Liver (tissue), 9 donors: Measurements from ENCODE around the gene C10orf120. TPM values are rescaled to one million over a fixed set of nuclear protein-coding genes. Genes with fewer than 3 reads are reported as not detected.

Experiments
- DNase-seq: peaks from one replicate; pipeline ENCODE4 v3.0.0-alpha.2; 2017; ENCODE audit warnings: low spot score
- H3K27ac ChIP-seq, 2 donors: one replicate each; pipeline ENCODE4 v1.7.0; 2013; ENCODE audit warnings: inconsistent platforms in 2 of 2, low read length in 2 of 2, control low read depth in 1 of 2, low read depth in 1 of 2, mild to moderate bottlenecking in 1 of 2
- H3K27me3 ChIP-seq, 4 donors: one replicate each; pipeline versions ENCODE4 v1.6.1 to v1.7.0; 2013; ENCODE audit warnings: low read length in 3 of 4, inconsistent platforms in 1 of 4, mild to moderate bottlenecking in 1 of 4, moderate library complexity in 1 of 4; ENCODE audit not compliant: control insufficient read depth in 4 of 4, insufficient read depth in 4 of 4
- H3K36me3 ChIP-seq, 4 donors: one replicate each; pipeline versions ENCODE4 v1.6.1 to v1.7.0; 2013; ENCODE audit warnings: low read length in 3 of 4, mild to moderate bottlenecking in 3 of 4, low read depth in 1 of 4, moderate library complexity in 1 of 4; ENCODE audit not compliant: control insufficient read depth in 4 of 4, insufficient read depth in 3 of 4
- H3K4me1 ChIP-seq, 4 donors: one replicate each; pipeline versions ENCODE4 v1.6.1 to v1.7.0; 2013; ENCODE audit warnings: low read length in 3 of 4, mild to moderate bottlenecking in 3 of 4, moderate library complexity in 1 of 4; ENCODE audit not compliant: control insufficient read depth in 4 of 4, insufficient read depth in 4 of 4
- H3K4me3 ChIP-seq, 3 donors: one replicate each; pipeline versions ENCODE4 v1.6.1 to v1.7.0; 2013; ENCODE audit warnings: low read length in 3 of 3, control low read depth in 1 of 3, low read depth in 1 of 3, mild to moderate bottlenecking in 1 of 3
- H3K9ac ChIP-seq, 2 donors: one replicate each; pipeline ENCODE4 v1.7.0; 2013; ENCODE audit warnings: low read length in 2 of 2, mild to moderate bottlenecking in 2 of 2, moderate library complexity in 2 of 2, control low read depth in 1 of 2, low read depth in 1 of 2
- H3K9me3 ChIP-seq, 4 donors: one replicate each; pipeline versions ENCODE4 v1.6.1 to v1.7.0; 2013; ENCODE audit warnings: low read length in 3 of 4; ENCODE audit not compliant: control insufficient read depth in 4 of 4
- EGR1 ChIP-seq, 2 donors: IDR thresholded peaks; 2 replicates each; pipeline ENCODE4 v1.6.1; 2016 to 2018; ENCODE audit warnings: antibody characterized with exemption in 2 of 2, low read depth in 2 of 2
- FOXA1 ChIP-seq: IDR thresholded peaks from 2 replicates; pipeline ENCODE4 v1.6.1; 2016; ENCODE audit warnings: antibody characterized with exemption
- FOXA2 ChIP-seq: IDR thresholded peaks from 2 replicates; pipeline ENCODE4 v1.6.1; 2016; ENCODE audit warnings: antibody characterized with exemption
- GABPA ChIP-seq, 2 donors: IDR thresholded peaks in 1 of 2; conservative IDR thresholded peaks in 1 of 2; 2 replicates each; pipeline ENCODE4 v1.6.1; 2016; ENCODE audit warnings: antibody characterized with exemption in 2 of 2, mild to moderate bottlenecking in 1 of 2, moderate library complexity in 1 of 2
- HNF4A ChIP-seq, 2 donors: conservative IDR thresholded peaks; 2 replicates each; pipeline ENCODE4 v1.6.1; 2016; ENCODE audit warnings: antibody characterized with exemption in 2 of 2, mild to moderate bottlenecking in 2 of 2
- HNF4G ChIP-seq: IDR thresholded peaks from 2 replicates; pipeline ENCODE4 v1.6.1; 2016; ENCODE audit warnings: antibody characterized with exemption
- JUND ChIP-seq, 2 donors: IDR thresholded peaks; 2 replicates each; pipeline ENCODE4 v1.6.1; 2016; ENCODE audit warnings: antibody characterized with exemption in 2 of 2
- RAD21 ChIP-seq, 2 donors: IDR thresholded peaks; 2 replicates each; pipeline ENCODE4 v1.6.1; 2016; ENCODE audit warnings: antibody characterized with exemption in 2 of 2, mild to moderate bottlenecking in 2 of 2
- RXRA ChIP-seq, 2 donors: IDR thresholded peaks; 2 replicates each; pipeline ENCODE4 v1.6.1; 2017 to 2018; ENCODE audit warnings: antibody characterized with exemption in 2 of 2, mild to moderate bottlenecking in 1 of 2
- SP1 ChIP-seq: IDR thresholded peaks from 2 replicates; pipeline ENCODE4 v1.6.1; 2018; ENCODE audit warnings: antibody characterized with exemption, mild to moderate bottlenecking
- TAF1 ChIP-seq: conservative IDR thresholded peaks from 2 replicates; pipeline ENCODE4 v1.6.1; 2016; ENCODE audit warnings: antibody characterized with exemption, mild to moderate bottlenecking
- WGBS: extraction: QIAGEN DNeasy Blood & Tissue Kit; methylation state at CpG from one replicate; pipeline ENCODE4 v1.1.7; 2013; 5-methylcytosine and 5-hydroxymethylcytosine counted together
- polyA plus RNA-seq, 2 donors: library from polyadenylated mRNA; stranded (reverse) in 1 of 2; unstranded in 1 of 2; fragments of 200-250 nt in 1 of 2; fragments of >200 nt in 1 of 2; fragmentation: Nextera tagmentation in 1 of 2; extraction: Ambion mirVana in 1 of 2; gene quantifications; one replicate each; pipeline versions ENCODE4 v1.2.1 to v1.2.3, GENCODE V29; 2013 to 2015
- total RNA-seq, 2 donors: library from RNA; depleted of rRNA; stranded (reverse); fragments of >200 nt; gene quantifications; one replicate each; pipeline ENCODE4 v1.2.3, GENCODE V29; 2014
- TF ChIP-seq, protein P1 (sequence below): fragments of 150-350 bp; IDR thresholded peaks from 2 replicates; pipeline ENCODE4 v1.5.1; 2017; ENCODE audit warnings: improper control_type of control experiment, low read depth, low read length; ENCODE audit not compliant: missing input control
- TF ChIP-seq, protein P2 (sequence below): IDR thresholded peaks from 2 replicates; pipeline ENCODE4 v1.6.1; 2016; ENCODE audit warnings: antibody characterized with exemption
- TF ChIP-seq, protein P3 (sequence below): IDR thresholded peaks from 2 replicates; pipeline ENCODE4 v1.6.1; 2016; ENCODE audit warnings: antibody characterized with exemption
- TF ChIP-seq, protein P4 (sequence below): IDR thresholded peaks from 2 replicates; pipeline ENCODE4 v1.6.1; 2016; ENCODE audit warnings: antibody characterized with exemption, mild to moderate bottlenecking
- TF ChIP-seq, protein P5 (sequence below): IDR thresholded peaks from 2 replicates; pipeline ENCODE4 v1.6.1; 2016; ENCODE audit warnings: antibody characterized with exemption
- donor health status: healthy.
- donor health status: healthy.
- donor health status: healthy.
- donor health status: healthy.
- donor health status: healthy.

C10orf120 gene
- total and polyA plus RNA-seq, 4 donors, result not detected

DNA sequence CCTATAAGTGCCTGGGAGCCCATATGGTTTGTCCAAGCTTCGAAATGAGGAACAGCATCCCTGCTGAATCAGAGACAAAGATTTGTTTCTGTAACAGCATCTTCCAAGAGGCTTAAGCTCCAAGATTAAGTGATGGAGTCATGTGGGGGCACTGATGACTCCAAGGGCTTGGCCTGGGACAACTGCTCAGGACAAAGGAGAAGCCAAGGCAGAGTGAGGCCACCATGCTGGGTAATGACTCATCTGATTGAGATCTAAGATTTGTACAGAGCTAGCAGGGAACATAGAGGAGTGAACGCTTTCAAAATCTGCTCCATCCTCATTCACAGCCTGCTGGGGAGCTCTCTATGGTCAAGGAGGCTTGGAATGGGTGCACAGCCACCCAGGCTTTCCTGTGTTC, 49.3 kb downstream of the C10orf120 start:
- DNase-seq, result no peak
- H3K4me3 ChIP-seq, result no peak overlapping the region
- H3K36me3 ChIP-seq, result no peaks in the 10 kb centered on the region
- 72% methylated on average over 2 of the region's 2 CpGs for WGBS
- TF ChIP-seq RXRA (IDR thresholded peaks at IDR 0.05) (no peak), RAD21 (IDR thresholded peaks at IDR 0.05) (no peak), EGR1 (IDR thresholded peaks at IDR 0.05; ENCODE audit: low read depth in 2 of 2) (no peak), GABPA (IDR thresholded peaks at IDR 0.05 in 1 of 2, conservative IDR thresholded peaks at IDR 0.05 in 1 of 2) (no peak), FOXA1 (no peak), TAF1 (no peak), SP1 (no peak), JUND (IDR thresholded peaks at IDR 0.05) (no peak)
- TF ChIP-seq, protein P1, sequence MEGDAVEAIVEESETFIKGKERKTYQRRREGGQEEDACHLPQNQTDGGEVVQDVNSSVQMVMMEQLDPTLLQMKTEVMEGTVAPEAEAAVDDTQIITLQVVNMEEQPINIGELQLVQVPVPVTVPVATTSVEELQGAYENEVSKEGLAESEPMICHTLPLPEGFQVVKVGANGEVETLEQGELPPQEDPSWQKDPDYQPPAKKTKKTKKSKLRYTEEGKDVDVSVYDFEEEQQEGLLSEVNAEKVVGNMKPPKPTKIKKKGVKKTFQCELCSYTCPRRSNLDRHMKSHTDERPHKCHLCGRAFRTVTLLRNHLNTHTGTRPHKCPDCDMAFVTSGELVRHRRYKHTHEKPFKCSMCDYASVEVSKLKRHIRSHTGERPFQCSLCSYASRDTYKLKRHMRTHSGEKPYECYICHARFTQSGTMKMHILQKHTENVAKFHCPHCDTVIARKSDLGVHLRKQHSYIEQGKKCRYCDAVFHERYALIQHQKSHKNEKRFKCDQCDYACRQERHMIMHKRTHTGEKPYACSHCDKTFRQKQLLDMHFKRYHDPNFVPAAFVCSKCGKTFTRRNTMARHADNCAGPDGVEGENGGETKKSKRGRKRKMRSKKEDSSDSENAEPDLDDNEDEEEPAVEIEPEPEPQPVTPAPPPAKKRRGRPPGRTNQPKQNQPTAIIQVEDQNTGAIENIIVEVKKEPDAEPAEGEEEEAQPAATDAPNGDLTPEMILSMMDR, result no peak
- TF ChIP-seq, protein P2, sequence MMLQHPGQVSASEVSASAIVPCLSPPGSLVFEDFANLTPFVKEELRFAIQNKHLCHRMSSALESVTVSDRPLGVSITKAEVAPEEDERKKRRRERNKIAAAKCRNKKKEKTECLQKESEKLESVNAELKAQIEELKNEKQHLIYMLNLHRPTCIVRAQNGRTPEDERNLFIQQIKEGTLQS, result no peak
- TF ChIP-seq, protein P3, sequence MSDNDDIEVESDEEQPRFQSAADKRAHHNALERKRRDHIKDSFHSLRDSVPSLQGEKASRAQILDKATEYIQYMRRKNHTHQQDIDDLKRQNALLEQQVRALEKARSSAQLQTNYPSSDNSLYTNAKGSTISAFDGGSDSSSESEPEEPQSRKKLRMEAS, result no peak
- H3K27me3 ChIP-seq, result peaks cover 0 to 7% (median 0%) of the 10 kb centered on the region in 4 donors
- H3K9me3 ChIP-seq, result no peaks in the 10 kb centered on the region
- H3K4me1 ChIP-seq, result peaks cover 0 to 1% (median 0%) of the 10 kb centered on the region in 4 donors
- H3K27ac ChIP-seq, result no peak overlapping the region
- no peak overlapping the region for H3K9ac ChIP-seq

DNA sequence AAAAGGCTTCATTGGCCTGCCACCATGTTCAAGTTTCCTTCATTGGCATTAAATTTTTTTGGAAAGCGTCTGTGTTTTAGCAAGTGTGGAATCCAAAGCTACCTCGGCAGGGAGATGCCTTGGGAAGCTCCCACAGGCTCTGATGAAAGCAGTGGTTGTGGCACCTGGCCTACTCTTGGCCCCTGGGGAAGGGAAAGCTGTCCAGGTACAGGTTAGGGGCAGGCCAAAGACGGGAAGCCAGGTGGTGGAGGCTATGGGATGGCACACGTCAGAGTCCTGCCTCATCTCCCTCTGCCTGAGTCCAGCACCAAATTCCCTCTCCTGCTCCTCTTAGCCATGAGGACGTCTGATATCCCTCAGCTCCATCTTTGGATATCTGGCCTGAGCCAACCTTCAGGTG, 49.7 kb downstream of the C10orf120 start:
- 68% methylated on average over 5 of the region's 5 CpGs for WGBS
- Histone ChIP-seq H3K36me3 (no peaks in the 10 kb centered on the region), H3K4me1 (peaks cover 0 to 1% (median 0%) of the 10 kb centered on the region in 4 donors), H3K9me3 (no peaks in the 10 kb centered on the region), H3K9ac (no peak overlapping the region), H3K27ac (no peak overlapping the region), H3K4me3 (no peak overlapping the region), H3K27me3 (peaks cover 0 to 7% (median 0%) of the 10 kb centered on the region in 4 donors)
- DNase-seq, result no peak
- TF ChIP-seq GABPA (IDR thresholded peaks at IDR 0.05 in 1 of 2, conservative IDR thresholded peaks at IDR 0.05 in 1 of 2), result no peak
- no peak for TF ChIP-seq SP1
- TF ChIP-seq EGR1 (IDR thresholded peaks at IDR 0.05; ENCODE audit: low read depth in 2 of 2), result no peak
- TF ChIP-seq, protein P4, sequence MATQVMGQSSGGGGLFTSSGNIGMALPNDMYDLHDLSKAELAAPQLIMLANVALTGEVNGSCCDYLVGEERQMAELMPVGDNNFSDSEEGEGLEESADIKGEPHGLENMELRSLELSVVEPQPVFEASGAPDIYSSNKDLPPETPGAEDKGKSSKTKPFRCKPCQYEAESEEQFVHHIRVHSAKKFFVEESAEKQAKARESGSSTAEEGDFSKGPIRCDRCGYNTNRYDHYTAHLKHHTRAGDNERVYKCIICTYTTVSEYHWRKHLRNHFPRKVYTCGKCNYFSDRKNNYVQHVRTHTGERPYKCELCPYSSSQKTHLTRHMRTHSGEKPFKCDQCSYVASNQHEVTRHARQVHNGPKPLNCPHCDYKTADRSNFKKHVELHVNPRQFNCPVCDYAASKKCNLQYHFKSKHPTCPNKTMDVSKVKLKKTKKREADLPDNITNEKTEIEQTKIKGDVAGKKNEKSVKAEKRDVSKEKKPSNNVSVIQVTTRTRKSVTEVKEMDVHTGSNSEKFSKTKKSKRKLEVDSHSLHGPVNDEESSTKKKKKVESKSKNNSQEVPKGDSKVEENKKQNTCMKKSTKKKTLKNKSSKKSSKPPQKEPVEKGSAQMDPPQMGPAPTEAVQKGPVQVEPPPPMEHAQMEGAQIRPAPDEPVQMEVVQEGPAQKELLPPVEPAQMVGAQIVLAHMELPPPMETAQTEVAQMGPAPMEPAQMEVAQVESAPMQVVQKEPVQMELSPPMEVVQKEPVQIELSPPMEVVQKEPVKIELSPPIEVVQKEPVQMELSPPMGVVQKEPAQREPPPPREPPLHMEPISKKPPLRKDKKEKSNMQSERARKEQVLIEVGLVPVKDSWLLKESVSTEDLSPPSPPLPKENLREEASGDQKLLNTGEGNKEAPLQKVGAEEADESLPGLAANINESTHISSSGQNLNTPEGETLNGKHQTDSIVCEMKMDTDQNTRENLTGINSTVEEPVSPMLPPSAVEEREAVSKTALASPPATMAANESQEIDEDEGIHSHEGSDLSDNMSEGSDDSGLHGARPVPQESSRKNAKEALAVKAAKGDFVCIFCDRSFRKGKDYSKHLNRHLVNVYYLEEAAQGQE, result no peak
- no peak for TF ChIP-seq RAD21 (IDR thresholded peaks at IDR 0.05)
- TF ChIP-seq FOXA1, result no peak
- no peak for TF ChIP-seq FOXA2
- TF ChIP-seq, protein P5, sequence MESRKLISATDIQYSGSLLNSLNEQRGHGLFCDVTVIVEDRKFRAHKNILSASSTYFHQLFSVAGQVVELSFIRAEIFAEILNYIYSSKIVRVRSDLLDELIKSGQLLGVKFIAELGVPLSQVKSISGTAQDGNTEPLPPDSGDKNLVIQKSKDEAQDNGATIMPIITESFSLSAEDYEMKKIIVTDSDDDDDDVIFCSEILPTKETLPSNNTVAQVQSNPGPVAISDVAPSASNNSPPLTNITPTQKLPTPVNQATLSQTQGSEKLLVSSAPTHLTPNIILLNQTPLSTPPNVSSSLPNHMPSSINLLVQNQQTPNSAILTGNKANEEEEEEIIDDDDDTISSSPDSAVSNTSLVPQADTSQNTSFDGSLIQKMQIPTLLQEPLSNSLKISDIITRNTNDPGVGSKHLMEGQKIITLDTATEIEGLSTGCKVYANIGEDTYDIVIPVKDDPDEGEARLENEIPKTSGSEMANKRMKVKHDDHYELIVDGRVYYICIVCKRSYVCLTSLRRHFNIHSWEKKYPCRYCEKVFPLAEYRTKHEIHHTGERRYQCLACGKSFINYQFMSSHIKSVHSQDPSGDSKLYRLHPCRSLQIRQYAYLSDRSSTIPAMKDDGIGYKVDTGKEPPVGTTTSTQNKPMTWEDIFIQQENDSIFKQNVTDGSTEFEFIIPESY, result no peak
- no peak for TF ChIP-seq HNF4A (conservative IDR thresholded peaks at IDR 0.05)
- TF ChIP-seq, protein P1, result no peak
- TF ChIP-seq, protein P2, result no peak
- TF ChIP-seq TAF1, result no peak
- TF ChIP-seq HNF4G, result no peak
- no peak for TF ChIP-seq JUND (IDR thresholded peaks at IDR 0.05)
- TF ChIP-seq, protein P3, result no peak
